Measurements from ENCODE around the gene GFER. TPM values are rescaled to one million over a fixed set of nuclear protein-coding genes. Genes with fewer than 3 reads are reported as not detected.

The GFER gene
- polyA plus RNA-seq, 3 donors: 8.1 to 22.7 (median 22.4) TPM

DNA sequence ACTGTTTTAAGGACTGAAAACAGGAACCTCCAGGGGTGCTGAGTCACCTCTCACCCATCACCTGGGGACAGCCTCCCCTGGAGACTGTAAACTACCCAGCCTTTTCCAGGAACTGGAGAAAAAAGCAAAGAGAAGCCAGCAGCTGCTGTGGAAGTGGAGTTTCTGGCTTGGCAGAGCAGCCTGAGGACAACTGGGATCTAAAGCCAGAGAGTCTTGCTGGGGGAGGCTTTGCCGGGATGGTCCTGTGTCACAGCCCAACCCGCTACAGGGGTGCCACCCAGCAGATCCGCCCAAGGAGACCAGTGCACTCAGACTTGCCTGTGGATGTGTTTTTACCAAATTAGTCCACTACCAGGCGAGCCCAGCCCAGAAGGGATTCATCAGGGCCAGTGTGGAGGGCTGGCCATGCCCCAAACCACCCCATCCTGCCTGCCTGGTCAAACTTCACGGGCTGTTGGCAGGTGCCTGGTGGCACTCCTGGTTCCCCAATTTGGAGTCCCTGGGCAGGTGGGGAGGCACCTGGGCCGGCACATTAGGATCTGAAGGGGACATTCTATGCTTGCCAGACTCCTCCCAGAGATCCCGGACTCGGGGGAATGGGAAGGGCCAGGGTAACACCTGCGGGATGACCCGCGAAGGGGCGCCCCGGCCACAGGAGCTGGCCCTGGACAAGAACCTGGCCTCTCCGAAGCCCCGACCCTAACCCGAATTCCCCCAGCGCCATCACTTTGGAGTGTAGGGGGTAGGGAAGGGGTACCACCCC, 41.8 kb upstream of the GFER start:
- Histone ChIP-seq H3K36me3 (replicated peaks in 1 of 2; ENCODE audit: control insufficient read depth in 1 of 2, insufficient read depth in 2 of 2, low read length in 2 of 2) (peaks cover 29 to 40% of the 10 kb centered on the region in 2 donors), H3K27me3 (ENCODE audit: control insufficient read depth in 2 of 2, insufficient read depth in 2 of 2, low read length in 2 of 2) (no peaks in the 10 kb centered on the region), H3K9me3 (replicated peaks in 1 of 2; ENCODE audit: control insufficient read depth in 1 of 2, insufficient read depth in 1 of 2, low read length in 2 of 2) (no peaks in the 10 kb centered on the region), H3K4me2 (replicated peaks; ENCODE audit: extremely low read depth, low read length, poor library complexity, severe bottlenecking) (peak overlapping the region; percentile 100), H4K20me1 (ENCODE audit: insufficient read depth, low read length) (peaks cover 34% of the 10 kb centered on the region), H3K4me3 (replicated peaks in 1 of 3; ENCODE audit: low read depth in 2 of 3, low read length in 3 of 3) (peak overlapping the region; percentile 86 to 99 (median 92)), H2AFZ (ENCODE audit: insufficient read depth, low read depth, low read length, poor library complexity, severe bottlenecking) (peak overlapping the region; percentile 63), H3K9ac (ENCODE audit: insufficient read depth, low read length, poor library complexity, severe bottlenecking) (peak overlapping the region; percentile 82), H3K27ac (ENCODE audit: low read depth in 1 of 2, low read length in 2 of 2) (peak overlapping the region; percentile 83), H3K79me2 (ENCODE audit: insufficient read depth, low read length) (peaks cover 57% of the 10 kb centered on the region), H3K4me1 (ENCODE audit: control insufficient read depth in 1 of 2, insufficient read depth in 2 of 2, low read length in 2 of 2) (peaks cover 61 to 69% of the 10 kb centered on the region in 2 donors)
- 5% methylated on average over 9 of the region's 17 CpGs for WGBS (ENCODE audit: insufficient coverage)
- peak; percentile 66 to 88 (median 78) for DNase-seq
- TF ChIP-seq, protein P1, sequence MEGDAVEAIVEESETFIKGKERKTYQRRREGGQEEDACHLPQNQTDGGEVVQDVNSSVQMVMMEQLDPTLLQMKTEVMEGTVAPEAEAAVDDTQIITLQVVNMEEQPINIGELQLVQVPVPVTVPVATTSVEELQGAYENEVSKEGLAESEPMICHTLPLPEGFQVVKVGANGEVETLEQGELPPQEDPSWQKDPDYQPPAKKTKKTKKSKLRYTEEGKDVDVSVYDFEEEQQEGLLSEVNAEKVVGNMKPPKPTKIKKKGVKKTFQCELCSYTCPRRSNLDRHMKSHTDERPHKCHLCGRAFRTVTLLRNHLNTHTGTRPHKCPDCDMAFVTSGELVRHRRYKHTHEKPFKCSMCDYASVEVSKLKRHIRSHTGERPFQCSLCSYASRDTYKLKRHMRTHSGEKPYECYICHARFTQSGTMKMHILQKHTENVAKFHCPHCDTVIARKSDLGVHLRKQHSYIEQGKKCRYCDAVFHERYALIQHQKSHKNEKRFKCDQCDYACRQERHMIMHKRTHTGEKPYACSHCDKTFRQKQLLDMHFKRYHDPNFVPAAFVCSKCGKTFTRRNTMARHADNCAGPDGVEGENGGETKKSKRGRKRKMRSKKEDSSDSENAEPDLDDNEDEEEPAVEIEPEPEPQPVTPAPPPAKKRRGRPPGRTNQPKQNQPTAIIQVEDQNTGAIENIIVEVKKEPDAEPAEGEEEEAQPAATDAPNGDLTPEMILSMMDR (IDR thresholded peaks at IDR 0.05): no peak
- peak overlapping the region; percentile 89 to 91 for H3K4me3 Mint-ChIP-seq
- H3K27ac Mint-ChIP-seq: peak overlapping the region; percentile 85 to 95 (median 94)
- peaks cover 56% of the 10 kb centered on the region for H3K4me1 Mint-ChIP-seq
- H3K36me3 Mint-ChIP-seq: peaks cover 28 to 45% of the 10 kb centered on the region in 2 donors
- H3K27me3 Mint-ChIP-seq (ENCODE audit: low read depth in 3 of 3): peaks cover 0 to 3% (median 0%) of the 10 kb centered on the region in 3 donors
- intact Hi-C loops (cut with micrococcal nuclease): loop anchor here in 1 of 2 donors (2.0 to 10.0 kb wide), 3 partner anchors 51 to 213 kb away; partner anchors contain the start of genes NUBP2, SPSB3 and TRAF7
- no peaks in the 10 kb centered on the region for H3K9me3 Mint-ChIP-seq

DNA sequence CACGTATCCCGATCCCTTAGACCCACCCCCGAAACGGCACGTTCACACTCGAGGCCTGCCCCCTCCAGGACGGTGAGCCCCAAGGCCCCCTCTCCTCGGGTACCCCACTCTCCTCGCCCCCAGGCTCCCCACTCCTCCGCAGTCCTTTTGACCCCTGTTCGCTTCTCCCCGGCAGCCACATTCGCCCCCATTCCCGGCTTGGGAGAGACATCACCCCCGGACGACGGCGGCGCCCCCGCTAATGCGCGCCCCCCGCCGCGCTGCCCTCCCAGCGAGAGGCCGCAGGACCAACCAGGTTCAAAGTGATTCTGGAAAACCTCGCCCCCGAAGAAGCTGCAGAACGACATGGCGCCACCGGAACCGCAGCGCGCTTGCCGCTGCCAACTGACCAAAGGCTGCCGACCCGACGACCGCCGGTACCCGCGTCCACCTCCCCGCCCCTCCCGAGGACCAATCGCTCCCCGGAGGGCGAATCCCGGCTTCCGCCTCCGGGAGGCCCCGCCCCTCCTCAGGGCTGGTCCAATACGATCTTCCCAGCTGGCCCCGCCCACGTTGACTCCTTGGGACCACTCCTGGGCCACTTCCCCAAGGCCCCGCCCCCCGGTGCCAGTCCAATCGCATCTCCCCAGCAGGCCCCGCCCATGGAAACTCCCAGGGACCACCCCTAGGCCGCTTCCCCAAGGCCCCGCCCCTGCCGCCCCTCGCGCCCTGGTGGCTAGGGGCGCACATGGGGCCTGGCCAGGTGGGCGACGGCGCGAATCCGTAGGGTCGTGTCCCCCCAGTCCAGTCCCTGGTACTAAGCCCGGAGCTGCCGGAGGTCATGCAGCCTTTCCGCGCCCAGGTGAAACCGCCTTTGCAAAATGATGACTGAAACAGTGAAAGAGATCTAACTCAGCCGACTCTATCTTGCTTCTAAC, 40.9 kb upstream of the GFER start, which contains the start of gene MSRB1:
TSS of gene MSRB1 (minus strand) at position 390 of the 917 bp plus-strand sequence. CDS start at position 347, 43 bp downstream.
- DNase-seq: peak; percentile 98 to 99 (median 98)
- under 1% methylated on average over 55 of the region's 77 CpGs for WGBS (ENCODE audit: insufficient coverage)
- Histone ChIP-seq H2AFZ (ENCODE audit: insufficient read depth, low read depth, low read length, poor library complexity, severe bottlenecking) (peak within 1 kb of the TSS; percentile 87), H3K9ac (ENCODE audit: insufficient read depth, low read length, poor library complexity, severe bottlenecking) (peak within 1 kb of the TSS; percentile 82), H3K36me3 (replicated peaks in 1 of 2; ENCODE audit: control insufficient read depth in 1 of 2, insufficient read depth in 2 of 2, low read length in 2 of 2) (peaks cover 29 to 31% of the 10 kb centered on the region in 2 donors), H3K27me3 (ENCODE audit: control insufficient read depth in 2 of 2, insufficient read depth in 2 of 2, low read length in 2 of 2) (no peaks in the 10 kb centered on the region), H3K4me1 (ENCODE audit: control insufficient read depth in 1 of 2, insufficient read depth in 2 of 2, low read length in 2 of 2) (peaks cover 53 to 60% of the 10 kb centered on the region in 2 donors), H3K27ac (ENCODE audit: low read depth in 1 of 2, low read length in 2 of 2) (peak within 1 kb of the TSS; percentile 83), H3K4me3 (replicated peaks in 1 of 3; ENCODE audit: low read depth in 2 of 3, low read length in 3 of 3) (peak within 1 kb of the TSS; percentile 86 to 99 (median 92)), H3K9me3 (replicated peaks in 1 of 2; ENCODE audit: control insufficient read depth in 1 of 2, insufficient read depth in 1 of 2, low read length in 2 of 2) (no peaks in the 10 kb centered on the region), H4K20me1 (ENCODE audit: insufficient read depth, low read length) (peaks cover 27% of the 10 kb centered on the region), H3K79me2 (ENCODE audit: insufficient read depth, low read length) (peaks cover 49% of the 10 kb centered on the region), H3K4me2 (replicated peaks; ENCODE audit: extremely low read depth, low read length, poor library complexity, severe bottlenecking) (peak within 1 kb of the TSS; percentile 100)
- peaks cover 25 to 36% of the 10 kb centered on the region in 2 donors for H3K36me3 Mint-ChIP-seq
- intact Hi-C loops (cut with micrococcal nuclease): loop anchor here in 1 of 2 donors (2.0 to 10.0 kb wide), 3 partner anchors 50 to 212 kb away; partner anchors contain the start of genes NUBP2, SPSB3 and TRAF7
- peak within 1 kb of the TSS; percentile 85 to 95 (median 94) for H3K27ac Mint-ChIP-seq
- TF ChIP-seq, protein P1 (IDR thresholded peaks at IDR 0.05): no peak
- H3K4me1 Mint-ChIP-seq: peaks cover 51% of the 10 kb centered on the region
- H3K9me3 Mint-ChIP-seq: no peaks in the 10 kb centered on the region
- H3K4me3 Mint-ChIP-seq: peak within 1 kb of the TSS; percentile 89 to 91
- peaks cover 0 to 3% (median 2%) of the 10 kb centered on the region in 3 donors for H3K27me3 Mint-ChIP-seq (ENCODE audit: low read depth in 3 of 3)
